Measurements from ENCODE around the gene IQCC.

IQCC gene

GRCh38 chr1:32182060-32182459 lies 23.4 kb upstream of the IQCC start:
- no peak for DNase-seq (ENCODE audit: low read depth)
- no peak overlapping the region for H3K4me3 ChIP-seq (ENCODE audit: low read depth, low read length)
- in situ Hi-C loops (cut with HindIII; ENCODE audit: low sequenced_read_pairs), result no loop called here
- TF ChIP-seq, protein P1, sequence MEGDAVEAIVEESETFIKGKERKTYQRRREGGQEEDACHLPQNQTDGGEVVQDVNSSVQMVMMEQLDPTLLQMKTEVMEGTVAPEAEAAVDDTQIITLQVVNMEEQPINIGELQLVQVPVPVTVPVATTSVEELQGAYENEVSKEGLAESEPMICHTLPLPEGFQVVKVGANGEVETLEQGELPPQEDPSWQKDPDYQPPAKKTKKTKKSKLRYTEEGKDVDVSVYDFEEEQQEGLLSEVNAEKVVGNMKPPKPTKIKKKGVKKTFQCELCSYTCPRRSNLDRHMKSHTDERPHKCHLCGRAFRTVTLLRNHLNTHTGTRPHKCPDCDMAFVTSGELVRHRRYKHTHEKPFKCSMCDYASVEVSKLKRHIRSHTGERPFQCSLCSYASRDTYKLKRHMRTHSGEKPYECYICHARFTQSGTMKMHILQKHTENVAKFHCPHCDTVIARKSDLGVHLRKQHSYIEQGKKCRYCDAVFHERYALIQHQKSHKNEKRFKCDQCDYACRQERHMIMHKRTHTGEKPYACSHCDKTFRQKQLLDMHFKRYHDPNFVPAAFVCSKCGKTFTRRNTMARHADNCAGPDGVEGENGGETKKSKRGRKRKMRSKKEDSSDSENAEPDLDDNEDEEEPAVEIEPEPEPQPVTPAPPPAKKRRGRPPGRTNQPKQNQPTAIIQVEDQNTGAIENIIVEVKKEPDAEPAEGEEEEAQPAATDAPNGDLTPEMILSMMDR (IDR thresholded peaks at IDR 0.05; ENCODE audit: low read depth, low read length, missing control alignments), result no peak

DNA sequence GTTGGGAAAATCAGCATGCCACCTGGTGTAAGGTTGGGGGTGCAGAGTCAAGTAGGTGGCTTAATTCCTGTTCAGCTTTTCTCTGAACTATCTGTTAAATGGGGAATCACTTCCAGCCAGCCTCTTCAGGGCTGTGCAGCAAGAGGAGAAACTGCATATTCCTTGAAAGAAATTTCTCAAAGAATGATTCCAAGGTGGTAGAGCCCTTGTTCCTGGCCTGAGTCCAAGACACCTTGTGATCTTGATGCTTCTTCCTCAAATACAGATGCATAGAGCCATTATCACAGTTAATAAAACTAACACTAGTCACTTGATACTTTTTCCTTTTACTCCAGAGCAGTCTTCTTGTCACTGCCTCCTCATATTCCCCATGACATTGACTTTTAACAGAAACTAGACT lies 20.8 kb upstream of the IQCC start:
- no peak overlapping the region for H3K4me3 ChIP-seq (ENCODE audit: low read depth, low read length)
- DNase-seq (ENCODE audit: low read depth), result no peak
- TF ChIP-seq, protein P1 (IDR thresholded peaks at IDR 0.05; ENCODE audit: low read depth, low read length, missing control alignments), result no peak
- in situ Hi-C loops (cut with HindIII; ENCODE audit: low sequenced_read_pairs), result no loop called here

DNA sequence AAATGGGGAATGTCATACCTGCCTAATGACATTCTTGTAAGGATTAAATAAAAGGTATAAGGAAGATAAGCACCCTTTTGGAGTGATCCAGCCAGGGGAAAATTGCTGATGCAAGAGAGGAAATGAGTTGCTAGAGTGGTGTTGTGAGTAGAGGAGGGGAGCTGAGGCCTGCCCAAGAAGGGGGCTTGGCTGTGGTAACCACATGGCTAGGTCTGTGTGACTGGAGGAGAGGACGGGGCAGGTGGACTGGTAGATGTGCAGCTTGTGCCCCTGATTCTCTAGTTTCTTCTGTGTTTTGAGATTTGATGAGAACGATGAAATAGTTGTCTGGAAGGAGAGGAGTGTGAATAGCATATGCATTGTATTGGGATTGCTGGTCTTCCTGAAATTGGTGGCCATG lies 19.4 kb upstream of the IQCC start:
- TF ChIP-seq, protein P1 (IDR thresholded peaks at IDR 0.05; ENCODE audit: low read depth, low read length, missing control alignments), result no peak
- in situ Hi-C loops (cut with HindIII; ENCODE audit: low sequenced_read_pairs), result no loop called here
- DNase-seq (ENCODE audit: low read depth), result no peak
- H3K4me3 ChIP-seq (ENCODE audit: low read depth, low read length), result no peak overlapping the region

DNA sequence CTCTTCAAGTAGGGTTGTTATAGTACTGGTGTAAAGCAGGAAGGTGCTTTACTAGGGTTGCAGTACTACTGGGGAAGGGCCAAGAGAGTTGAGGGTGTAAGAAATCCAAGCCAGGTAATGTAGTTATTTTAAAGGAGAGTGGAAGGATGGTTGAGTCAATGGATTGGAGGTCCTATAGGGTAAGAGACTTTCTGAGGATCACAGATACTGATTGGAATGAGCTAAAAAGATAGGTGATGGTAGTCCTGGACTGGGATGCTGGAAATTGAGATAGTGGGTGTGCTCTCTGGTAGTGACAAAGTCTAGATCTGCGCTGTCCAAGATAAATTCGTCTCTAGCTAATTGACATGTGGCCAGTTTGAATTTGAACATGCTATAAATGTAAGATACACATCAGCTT lies 19.0 kb upstream of the IQCC start:
- in situ Hi-C loops (cut with HindIII; ENCODE audit: low sequenced_read_pairs), result no loop called here
- no peak for DNase-seq (ENCODE audit: low read depth)
- H3K4me3 ChIP-seq (ENCODE audit: low read depth, low read length), result no peak overlapping the region
- TF ChIP-seq, protein P1 (IDR thresholded peaks at IDR 0.05; ENCODE audit: low read depth, low read length, missing control alignments), result no peak

- no peak overlapping the region for H3K4me3 ChIP-seq (ENCODE audit: low read depth, low read length)
- in situ Hi-C loops (cut with HindIII; ENCODE audit: low sequenced_read_pairs), result no loop called here
- TF ChIP-seq, protein P1 (IDR thresholded peaks at IDR 0.05; ENCODE audit: low read depth, low read length, missing control alignments), result no peak
- DNase-seq (ENCODE audit: low read depth), result no peak
Observed at GRCh38 chr1:32187850-32188249, 17.6 kb upstream of the IQCC start.

- TF ChIP-seq, protein P1 (IDR thresholded peaks at IDR 0.05; ENCODE audit: low read depth, low read length, missing control alignments), result no peak
- DNase-seq (ENCODE audit: low read depth), result no peak
- in situ Hi-C loops (cut with HindIII; ENCODE audit: low sequenced_read_pairs), result no loop called here
- no peak overlapping the region for H3K4me3 ChIP-seq (ENCODE audit: low read depth, low read length)
Observed at GRCh38 chr1:32192220-32192948, 13.1 kb upstream of the IQCC start.
